Esophagus squamous epithelium (tissue), 5 donors: ENCODE results near the gene ZNF883. TPM values are rescaled to one million over a fixed set of nuclear protein-coding genes. Genes with fewer than 3 reads are reported as not detected.

Source experiments
- DNase-seq: peaks from one replicate; lab custom pipeline; 2025; lab: John Stamatoyannopoulos, UW
- H3K27ac ChIP-seq, 4 donors: fragments of 200-600 bp; sonication (generic); one replicate each; pipeline ENCODE4 v1.5.1; 2016 to 2019; ENCODE audit warnings: mild to moderate bottlenecking in 1 of 4
- H3K27me3 ChIP-seq, 4 donors: fragments of 200-600 bp; sonication (generic); 1 replicate in 3 of 4; 2 replicates in 1 of 4; pipeline versions ENCODE4 v1.5.1 to v1.6.0; 2017 to 2021; ENCODE audit warnings: antibody characterized with exemption in 1 of 4
- H3K36me3 ChIP-seq, 3 donors: fragments of 200-600 bp; sonication (generic); one replicate each; pipeline ENCODE4 v1.5.1; 2016 to 2019
- H3K4me1 ChIP-seq, 3 donors: fragments of 200-600 bp; sonication (generic); one replicate each; pipeline ENCODE4 v1.5.1; 2017 to 2019
- H3K4me3 ChIP-seq, 4 donors: fragments of 200-600 bp; sonication (generic); 1 replicate in 3 of 4; 2 replicates in 1 of 4; pipeline ENCODE4 v1.5.1; 2016 to 2019; ENCODE audit warnings: mild to moderate bottlenecking in 2 of 4, moderate library complexity in 1 of 4
- H3K9me3 ChIP-seq, 3 donors: fragments of 200-600 bp; sonication (generic); one replicate each; pipeline ENCODE4 v1.5.1; 2016 to 2019
- POLR2A ChIP-seq, 4 donors: fragments of 450-650 bp; IDR thresholded peaks; one replicate each; pipeline ENCODE4 v1.6.1; 2017; ENCODE audit warnings: antibody characterized with exemption in 4 of 4, mild to moderate bottlenecking in 4 of 4, moderate library complexity in 3 of 4
- WGBS, 2 donors: methylation state at CpG; one replicate each; pipeline ENCODE4 v1.1.5; 2018; 5-methylcytosine and 5-hydroxymethylcytosine counted together
- intact Hi-C: fragments of 100-400 bp; cut with DNase I; formaldehyde crosslinking; loops from one replicate; pipeline ENCODE4 v1.15.0; 2022
- total RNA-seq, 4 donors: library from RNA; depleted of rRNA; stranded (reverse); fragments of >200 nt; gene quantifications; one replicate each; pipeline ENCODE4 v1.1.0, GENCODE V29; 2016
- TF ChIP-seq, protein P1 (sequence below), 6 experiments: fragments of 450-650 bp in 4 of 6; fragments of 200-600 bp in 2 of 6; sonication (generic) in 2 of 6; IDR thresholded peaks; one replicate each; pipeline ENCODE4 v1.5.1; 2016 to 2019; ENCODE audit warnings: antibody characterized with exemption in 6 of 6, mild to moderate bottlenecking in 4 of 6, moderate library complexity in 4 of 6
- donor health status: DM: yes; HTN: yes; CAD: no.

The ZNF883 gene
- total RNA-seq, 4 donors from 2014 or later: 0.57 to 1.9 (median 1.5) TPM

DNA sequence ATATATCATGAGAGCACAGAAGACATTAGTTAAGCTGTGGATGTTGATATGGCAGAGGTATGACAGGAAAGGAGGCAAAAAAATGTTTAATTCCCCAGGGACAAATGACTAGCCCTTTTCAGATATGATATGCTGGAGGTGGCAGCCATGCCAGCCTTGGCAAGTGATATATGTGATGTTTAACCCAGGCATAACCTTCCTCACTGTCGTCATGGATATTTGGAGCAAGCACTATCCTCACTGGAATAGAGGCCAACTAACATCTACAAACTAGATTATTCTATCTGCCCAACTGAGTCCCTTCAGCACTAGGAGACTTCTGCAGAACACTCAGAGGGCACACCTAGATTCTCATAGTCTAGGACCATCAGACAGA, 94.0 kb downstream of the ZNF883 start:
- intact Hi-C loops: no loop called here
- no peak for TF ChIP-seq POLR2A (IDR thresholded peaks at IDR 0.05)
- TF ChIP-seq, protein P1, sequence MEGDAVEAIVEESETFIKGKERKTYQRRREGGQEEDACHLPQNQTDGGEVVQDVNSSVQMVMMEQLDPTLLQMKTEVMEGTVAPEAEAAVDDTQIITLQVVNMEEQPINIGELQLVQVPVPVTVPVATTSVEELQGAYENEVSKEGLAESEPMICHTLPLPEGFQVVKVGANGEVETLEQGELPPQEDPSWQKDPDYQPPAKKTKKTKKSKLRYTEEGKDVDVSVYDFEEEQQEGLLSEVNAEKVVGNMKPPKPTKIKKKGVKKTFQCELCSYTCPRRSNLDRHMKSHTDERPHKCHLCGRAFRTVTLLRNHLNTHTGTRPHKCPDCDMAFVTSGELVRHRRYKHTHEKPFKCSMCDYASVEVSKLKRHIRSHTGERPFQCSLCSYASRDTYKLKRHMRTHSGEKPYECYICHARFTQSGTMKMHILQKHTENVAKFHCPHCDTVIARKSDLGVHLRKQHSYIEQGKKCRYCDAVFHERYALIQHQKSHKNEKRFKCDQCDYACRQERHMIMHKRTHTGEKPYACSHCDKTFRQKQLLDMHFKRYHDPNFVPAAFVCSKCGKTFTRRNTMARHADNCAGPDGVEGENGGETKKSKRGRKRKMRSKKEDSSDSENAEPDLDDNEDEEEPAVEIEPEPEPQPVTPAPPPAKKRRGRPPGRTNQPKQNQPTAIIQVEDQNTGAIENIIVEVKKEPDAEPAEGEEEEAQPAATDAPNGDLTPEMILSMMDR (IDR thresholded peaks at IDR 0.05): no peak
- H3K27me3 ChIP-seq: no peaks in the 10 kb centered on the region
- no peak overlapping the region for H3K4me3 ChIP-seq
- no peaks in the 10 kb centered on the region for H3K36me3 ChIP-seq
- no peak for DNase-seq
- peaks cover 0 to 13% (median 0%) of the 10 kb centered on the region in 3 donors for H3K4me1 ChIP-seq
- H3K27ac ChIP-seq: no peak overlapping the region
- no peaks in the 10 kb centered on the region for H3K9me3 ChIP-seq
- WGBS, 2 donors: 17 to 58% methylated on average over 1 of the region's 1 CpG

DNA sequence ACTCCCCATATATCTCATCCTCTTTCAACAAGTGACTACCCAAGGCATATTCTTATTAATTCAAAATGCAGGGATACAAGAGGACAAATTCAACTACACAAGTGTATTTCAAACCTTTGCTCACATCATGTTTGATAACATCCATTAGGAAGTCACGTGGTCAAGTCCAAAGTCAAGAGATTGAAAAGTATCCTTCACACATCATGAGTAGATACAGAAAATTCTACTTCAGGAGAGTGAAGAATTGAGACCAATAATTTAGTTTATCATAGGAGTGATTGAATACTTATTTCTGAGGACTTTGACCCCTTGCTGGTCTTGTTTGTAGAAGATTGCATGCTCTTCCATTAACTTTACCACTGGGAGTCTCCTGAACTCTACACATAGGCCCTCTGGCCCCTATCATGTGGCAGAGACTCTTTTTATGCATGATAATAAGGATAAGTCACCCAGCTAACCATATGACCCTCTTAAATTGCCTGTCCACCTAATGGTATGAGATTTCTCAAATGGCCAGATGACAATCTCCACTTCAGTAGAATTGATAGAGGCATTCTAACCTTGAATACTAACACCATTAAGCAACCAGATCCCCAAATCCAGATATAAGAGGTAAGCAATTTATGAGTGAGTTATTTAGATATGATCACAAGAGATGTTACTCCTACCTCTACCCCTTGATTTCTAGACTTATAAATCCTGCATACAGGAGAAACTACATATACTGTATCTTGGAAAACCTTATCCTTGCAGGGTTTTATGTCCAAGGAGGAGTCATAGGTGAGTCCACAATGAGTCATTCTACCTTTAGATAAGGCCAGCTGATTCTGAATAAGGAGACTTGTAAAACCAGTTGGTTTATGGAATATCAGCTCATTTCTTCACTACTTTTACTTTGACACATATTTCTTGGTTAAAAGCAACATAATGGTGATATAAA, 94.7 kb downstream of the ZNF883 start:
- intact Hi-C loops: no loop called here
- Histone ChIP-seq H3K4me1 (peaks cover 0 to 13% (median 0%) of the 10 kb centered on the region in 3 donors), H3K4me3 (no peak overlapping the region), H3K36me3 (no peaks in the 10 kb centered on the region), H3K27ac (no peak overlapping the region), H3K9me3 (no peaks in the 10 kb centered on the region), H3K27me3 (no peaks in the 10 kb centered on the region)
- 46 to 77% methylated on average over 1 of the region's 1 CpG for WGBS, 2 donors
- TF ChIP-seq, protein P1 (IDR thresholded peaks at IDR 0.05): no peak
- TF ChIP-seq POLR2A (IDR thresholded peaks at IDR 0.05): no peak
- DNase-seq: no peak

DNA sequence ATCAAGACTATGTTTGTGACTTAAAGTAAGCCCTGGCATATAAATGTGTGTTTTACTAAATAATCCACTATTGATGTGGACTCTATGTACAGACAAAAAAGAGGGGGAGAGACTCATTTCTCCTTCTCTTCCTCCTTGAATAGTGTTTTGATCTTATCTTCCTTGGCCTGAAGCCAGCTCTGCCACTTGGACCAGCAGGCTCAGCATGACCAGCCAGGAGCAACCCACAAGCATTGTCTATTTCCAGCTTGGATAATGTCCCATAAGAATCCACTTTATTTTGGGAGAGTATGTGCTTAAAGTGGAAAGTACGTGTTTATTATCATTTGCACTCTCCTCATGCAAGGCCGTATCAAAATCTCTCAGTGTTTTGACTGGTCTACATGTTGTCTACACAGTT, 97.5 kb downstream of the ZNF883 start:
- H3K36me3 ChIP-seq: no peaks in the 10 kb centered on the region
- no peak for DNase-seq
- TF ChIP-seq, protein P1 (IDR thresholded peaks at IDR 0.05): no peak
- TF ChIP-seq POLR2A (IDR thresholded peaks at IDR 0.05): no peak
- peaks cover 0 to 13% (median 0%) of the 10 kb centered on the region in 3 donors for H3K4me1 ChIP-seq
- 67 to 71% methylated on average over 2 of the region's 2 CpGs for WGBS, 2 donors
- no peaks in the 10 kb centered on the region for H3K9me3 ChIP-seq
- H3K4me3 ChIP-seq: no peak overlapping the region
- intact Hi-C loops: no loop called here
- H3K27me3 ChIP-seq: no peaks in the 10 kb centered on the region
- no peak overlapping the region for H3K27ac ChIP-seq

DNA sequence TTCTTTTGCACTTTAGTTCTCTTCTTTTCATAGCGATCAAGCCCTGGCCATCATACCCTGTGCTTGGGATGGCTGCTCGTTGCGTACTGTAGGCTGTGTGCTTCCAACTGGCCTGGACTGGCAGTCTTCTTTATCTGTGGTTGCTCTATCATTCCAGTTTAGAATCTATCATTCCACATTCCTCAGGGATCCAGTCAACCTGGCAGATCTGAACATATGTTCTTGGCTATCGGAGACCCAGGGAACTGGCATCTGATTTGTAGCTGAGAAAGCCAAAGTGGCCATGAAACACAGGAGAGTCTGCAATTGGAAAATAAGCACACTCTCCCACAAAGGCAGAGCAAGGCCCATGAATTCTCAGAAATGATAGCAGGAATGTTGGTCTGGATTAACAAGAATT, 98.7 kb downstream of the ZNF883 start:
- TF ChIP-seq POLR2A (IDR thresholded peaks at IDR 0.05): no peak
- TF ChIP-seq, protein P1 (IDR thresholded peaks at IDR 0.05): no peak
- 86 to 90% methylated on average over 3 to 4 of the region's 4 CpGs for WGBS, 2 donors
- intact Hi-C loops: no loop called here
- Histone ChIP-seq H3K27me3 (no peaks in the 10 kb centered on the region), H3K36me3 (no peaks in the 10 kb centered on the region), H3K9me3 (no peaks in the 10 kb centered on the region), H3K4me3 (no peak overlapping the region), H3K27ac (no peak overlapping the region), H3K4me1 (peaks cover 0 to 11% (median 0%) of the 10 kb centered on the region in 3 donors)
- DNase-seq: no peak

DNA sequence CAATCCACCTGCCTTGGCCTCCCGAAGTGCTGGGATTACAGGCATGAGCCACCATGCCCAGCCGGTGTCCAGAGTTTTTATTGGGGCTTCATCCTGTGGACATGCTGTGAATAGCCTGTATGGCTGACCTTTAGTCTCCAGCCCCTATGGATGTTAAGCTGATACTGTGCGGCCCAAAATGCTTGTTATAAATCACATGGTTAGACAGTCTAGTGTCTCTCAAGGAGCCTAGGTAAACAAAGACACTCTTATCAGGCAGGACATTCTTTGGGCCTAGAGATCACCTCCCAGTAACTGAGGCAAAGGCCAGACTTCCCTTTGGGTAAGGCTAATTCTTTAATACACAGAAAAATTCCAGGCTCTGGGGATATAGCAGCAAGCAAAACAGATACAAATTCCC, 99.4 kb downstream of the ZNF883 start:
- TF ChIP-seq, protein P1 (IDR thresholded peaks at IDR 0.05): no peak
- no peak for TF ChIP-seq POLR2A (IDR thresholded peaks at IDR 0.05)
- no peak overlapping the region for H3K27ac ChIP-seq
- no peaks in the 10 kb centered on the region for H3K27me3 ChIP-seq
- H3K9me3 ChIP-seq: no peaks in the 10 kb centered on the region
- WGBS, 2 donors: 55 to 100% methylated on average over 2 of the region's 3 CpGs
- intact Hi-C loops: no loop called here
- no peak overlapping the region for H3K4me3 ChIP-seq
- DNase-seq: no peak
- peaks cover 0 to 5% (median 0%) of the 10 kb centered on the region in 3 donors for H3K4me1 ChIP-seq
- H3K36me3 ChIP-seq: no peaks in the 10 kb centered on the region
